HG02970 (cell line): Measurements from ENCODE around the gene SEMA5B.

Experiments
- ATAC-seq: cut with Tn5 transposase; IDR thresholded peaks from one replicate; pipeline ENCODE4 v1.9.1; 2021; ENCODE audit warnings: mild to moderate bottlenecking, moderate library complexity, moderate number of reproducible peaks; ENCODE audit not compliant: unreplicated experiment, low FRiP score

SEMA5B gene

DNA sequence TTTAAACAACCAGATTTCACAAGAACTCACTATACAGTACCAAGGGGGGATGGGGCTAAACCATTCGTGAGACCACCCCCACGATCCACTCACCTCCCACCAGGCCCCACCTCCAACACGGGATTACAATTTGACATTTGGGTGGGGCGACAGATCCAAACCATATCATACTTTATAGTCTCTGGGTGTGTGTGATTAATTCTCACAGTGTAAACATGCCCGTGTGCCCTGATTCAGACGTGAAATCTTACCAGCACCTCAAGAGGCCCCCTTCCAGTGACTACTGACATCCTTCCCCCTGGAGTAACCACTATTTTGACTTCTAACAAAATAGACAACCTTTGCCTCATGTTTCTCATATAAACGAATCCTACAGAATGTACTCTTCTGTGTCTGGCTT, 34.3 kb upstream of the SEMA5B start:
- ATAC-seq = no peak

DNA sequence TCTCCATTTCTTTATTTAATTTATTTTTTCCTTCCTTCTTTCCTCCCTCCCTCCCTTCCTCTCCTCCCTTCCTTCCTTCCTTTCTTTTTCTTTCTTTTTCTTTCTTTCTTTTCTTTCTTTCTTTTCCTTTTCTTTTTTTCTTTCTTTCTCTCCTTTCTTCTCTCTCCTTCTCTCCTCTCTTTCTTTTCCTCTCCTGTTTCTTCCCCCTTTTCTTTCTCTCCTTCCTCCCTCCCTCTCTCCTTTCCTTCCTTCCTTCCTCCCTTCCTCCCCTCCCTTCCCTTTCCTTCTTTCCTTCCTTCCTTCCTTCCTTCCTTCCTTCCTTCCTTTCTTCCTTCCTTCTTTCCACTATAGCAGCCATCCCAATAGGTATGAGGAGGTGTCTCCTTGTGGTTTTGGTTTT, 32.5 kb upstream of the SEMA5B start:
- ATAC-seq = no peak

DNA sequence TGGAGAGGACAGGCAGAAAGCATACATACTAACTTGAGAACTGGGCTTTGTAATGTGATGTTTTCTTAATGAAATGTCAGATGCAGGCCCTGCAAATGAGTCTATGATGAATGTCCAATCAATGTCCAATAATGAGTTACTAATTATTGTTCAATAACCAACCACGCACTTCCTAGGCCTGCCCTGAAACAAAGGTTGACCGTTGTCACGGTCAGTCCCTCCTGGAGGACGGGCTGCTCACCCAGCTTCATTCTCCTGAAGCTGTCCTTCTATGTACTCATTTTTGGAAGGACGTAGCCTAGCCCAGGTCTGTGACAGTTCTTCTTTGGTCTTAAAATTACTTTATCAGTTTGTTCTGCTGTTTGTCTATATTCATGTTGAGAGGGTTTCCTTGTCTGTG, 30.9 kb upstream of the SEMA5B start:
- ATAC-seq = no peak

DNA sequence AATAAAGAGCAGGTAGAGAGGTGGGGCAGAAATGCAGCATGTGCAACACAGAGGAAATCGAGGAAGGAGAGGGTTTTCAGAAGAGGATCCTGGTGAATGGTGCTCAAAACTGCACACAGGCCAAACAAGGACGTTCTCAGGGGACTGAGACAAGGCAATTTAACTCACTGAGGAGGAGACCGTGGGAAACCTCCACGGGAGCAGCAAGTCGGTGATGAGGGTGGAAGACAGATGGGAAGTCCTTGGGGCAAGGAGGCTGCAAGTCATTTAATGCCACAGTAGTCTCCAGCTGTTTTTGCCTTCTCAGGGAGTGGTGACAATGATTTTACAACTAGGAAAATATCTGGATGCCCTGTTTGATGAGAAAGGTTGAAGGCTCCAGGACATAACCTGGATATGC, 27.8 kb upstream of the SEMA5B start:
- no peak for ATAC-seq

DNA sequence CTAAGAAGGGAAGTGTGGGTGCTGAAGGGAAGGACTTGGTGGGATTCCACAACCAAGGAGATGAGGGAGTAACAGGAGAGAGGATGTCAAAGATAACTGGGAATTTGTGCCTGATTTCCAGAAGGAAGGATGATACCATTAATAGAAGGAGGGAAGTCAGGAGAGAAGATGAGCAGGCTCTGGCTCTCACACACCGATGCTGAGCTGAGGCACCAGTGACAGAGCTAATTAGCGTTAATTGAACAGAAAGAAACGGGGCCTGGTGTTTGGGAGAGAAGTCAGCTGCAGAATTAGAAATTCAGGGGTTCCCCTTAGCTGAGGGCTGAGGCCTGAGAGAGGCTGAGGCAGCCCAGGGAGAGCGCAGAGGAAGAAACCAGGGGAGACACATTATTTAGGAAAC, 27.4 kb upstream of the SEMA5B start:
- ATAC-seq = no peak

DNA sequence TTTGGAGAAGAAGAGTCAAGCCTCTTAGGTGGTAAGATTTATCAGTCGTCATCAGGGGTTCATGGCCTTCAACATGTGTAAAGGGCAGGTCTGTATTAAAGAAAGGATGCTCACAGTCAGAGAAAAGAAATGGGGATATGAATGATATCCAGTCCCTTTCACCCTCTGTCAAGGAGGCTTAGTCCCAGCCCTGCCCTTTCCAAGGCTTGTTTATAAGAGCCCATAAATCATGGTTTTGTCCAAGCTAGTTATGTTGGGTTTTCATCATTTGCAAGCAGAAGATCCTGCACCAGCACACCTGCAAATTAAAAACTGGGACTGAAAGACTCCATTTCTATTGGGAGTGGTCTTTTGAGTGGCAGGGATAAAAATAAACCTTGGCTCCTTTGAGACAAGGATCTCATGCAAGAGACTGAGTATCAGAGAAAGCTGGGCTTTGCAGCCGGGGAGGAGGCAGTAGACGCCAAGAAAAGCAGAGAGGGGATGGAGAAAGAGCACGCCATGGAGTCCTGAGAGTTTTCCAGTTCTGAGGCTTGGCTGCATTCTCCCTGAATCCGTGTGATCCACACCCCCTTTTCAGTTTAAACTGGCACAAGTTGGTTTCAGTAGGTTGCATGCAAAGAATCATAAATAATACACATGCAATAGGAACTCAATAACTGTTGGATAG, 26.7 kb upstream of the SEMA5B start:
- no peak for ATAC-seq

DNA sequence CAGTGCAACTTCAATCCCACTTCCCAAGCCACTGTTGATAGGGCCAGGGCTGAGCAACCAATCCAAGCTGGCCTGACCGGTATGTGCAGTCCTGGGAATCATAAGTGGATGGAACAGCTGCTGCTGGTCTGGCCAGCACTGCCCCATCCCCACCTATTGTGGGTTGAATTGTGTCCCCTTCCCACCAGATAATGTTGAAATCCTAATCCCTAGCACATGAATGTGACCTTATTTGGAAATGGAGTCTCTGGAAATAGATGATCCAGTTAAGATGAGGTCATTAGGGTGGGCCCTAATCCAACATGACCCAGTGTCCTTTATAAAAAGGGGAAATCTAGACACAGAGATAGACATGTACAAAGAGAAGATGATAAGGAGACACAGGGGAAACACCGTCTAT, 25.5 kb upstream of the SEMA5B start:
- ATAC-seq = no peak

DNA sequence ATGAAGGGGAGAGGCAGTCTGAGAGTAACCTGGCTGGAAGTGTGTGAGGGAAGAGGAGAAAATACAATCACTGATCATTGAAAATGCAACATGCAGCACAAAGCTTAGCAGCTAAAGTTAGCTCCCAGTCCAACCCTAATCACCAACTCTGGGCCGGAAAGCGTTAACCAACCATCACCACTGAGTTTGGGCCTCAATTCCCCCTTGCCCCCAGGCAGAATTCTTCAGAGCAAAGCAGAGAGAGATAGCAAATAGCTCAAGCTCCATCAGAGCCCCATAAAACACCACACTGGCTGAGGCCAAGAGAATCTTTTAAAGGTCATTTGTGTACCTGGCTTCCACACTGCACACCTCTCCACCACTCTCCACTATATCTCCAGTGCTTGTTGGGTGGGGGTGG, 23.1 kb upstream of the SEMA5B start:
- ATAC-seq = no peak

DNA sequence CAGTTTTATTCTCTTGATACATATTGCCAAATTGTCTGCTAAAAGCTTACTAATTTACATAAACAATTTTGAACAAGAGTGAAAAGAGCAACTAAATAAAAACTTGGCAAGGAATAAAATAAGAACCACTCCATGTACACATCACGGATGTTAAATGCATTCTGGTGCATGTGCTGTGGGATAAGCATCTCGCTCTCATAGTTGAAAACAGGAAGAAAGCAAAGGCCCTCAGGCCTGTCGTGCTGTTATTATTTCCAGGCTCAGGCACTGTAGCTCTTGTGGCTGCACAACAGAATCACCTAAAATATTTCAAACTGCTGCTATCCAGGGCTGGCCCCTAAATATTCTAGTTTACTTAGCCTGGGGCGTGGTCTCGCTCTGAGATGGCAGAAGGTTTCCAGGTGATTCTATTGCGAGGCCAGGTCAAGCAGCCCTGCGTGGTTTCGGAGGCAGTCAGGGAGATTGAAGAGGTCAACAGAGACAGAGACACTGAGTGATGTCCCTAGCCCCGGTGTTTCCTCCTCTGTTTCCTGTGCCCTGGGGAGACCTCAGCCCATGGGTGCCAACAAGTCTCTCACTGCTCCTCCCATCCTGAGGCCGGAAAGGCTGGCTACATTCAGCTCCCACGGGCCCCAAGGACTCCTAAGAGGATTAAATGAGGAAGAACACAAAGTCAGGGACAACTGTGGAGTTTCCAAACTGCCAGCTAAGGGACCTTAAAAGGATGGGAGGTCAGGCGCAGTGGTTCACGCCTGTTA, 21.1 kb upstream of the SEMA5B start:
- no peak for ATAC-seq

DNA sequence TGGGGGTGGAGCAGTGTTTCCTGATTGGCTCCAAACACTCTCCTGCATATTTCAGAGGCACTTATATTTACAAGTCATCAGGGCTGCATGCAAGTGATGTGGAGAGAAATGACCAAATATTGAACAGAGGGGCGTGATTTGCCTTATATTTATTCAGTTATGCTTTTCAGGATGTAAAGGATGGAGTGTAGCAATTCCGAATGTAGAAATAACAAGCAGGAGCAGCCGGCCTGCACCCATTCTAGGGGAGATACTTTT, 19.4 kb upstream of the SEMA5B start:
- no peak for ATAC-seq

DNA sequence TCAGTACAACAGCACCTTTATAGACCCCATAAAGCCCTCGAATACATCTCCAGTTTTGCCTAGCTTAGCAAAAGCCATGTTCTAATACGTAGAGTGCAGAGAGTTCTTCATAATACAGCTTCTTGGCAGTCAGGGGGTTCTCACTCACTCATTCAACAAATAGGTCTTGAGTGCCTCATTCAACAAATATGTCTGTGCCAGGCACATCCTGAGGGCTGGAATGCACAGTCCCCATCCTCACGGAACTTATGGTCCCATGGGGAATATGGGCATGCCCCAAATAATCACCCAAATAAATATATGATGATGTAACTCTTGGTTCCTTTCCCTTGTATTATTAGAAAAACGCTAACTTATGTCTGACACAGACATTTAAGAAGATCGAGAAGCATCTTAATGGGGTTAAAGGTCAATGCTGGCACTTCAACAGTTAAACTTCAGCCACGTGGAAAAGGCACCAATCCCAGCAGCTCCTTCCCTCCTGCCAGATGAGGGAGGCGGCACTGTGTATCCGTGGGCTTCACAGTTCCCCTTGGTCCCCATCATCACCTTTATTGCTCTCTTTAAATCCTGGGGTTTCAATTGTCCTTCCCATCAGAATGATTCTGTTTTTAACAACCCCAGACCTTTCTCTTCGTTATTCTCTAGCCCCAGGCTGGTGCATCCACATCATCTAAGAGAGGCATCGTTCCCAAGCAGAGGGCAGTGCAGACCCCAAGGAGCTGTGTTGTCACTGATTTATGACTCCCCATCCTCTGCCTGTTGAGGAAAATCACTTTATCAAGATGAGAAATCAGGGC, 18.9 kb upstream of the SEMA5B start:
- ATAC-seq = no peak

DNA sequence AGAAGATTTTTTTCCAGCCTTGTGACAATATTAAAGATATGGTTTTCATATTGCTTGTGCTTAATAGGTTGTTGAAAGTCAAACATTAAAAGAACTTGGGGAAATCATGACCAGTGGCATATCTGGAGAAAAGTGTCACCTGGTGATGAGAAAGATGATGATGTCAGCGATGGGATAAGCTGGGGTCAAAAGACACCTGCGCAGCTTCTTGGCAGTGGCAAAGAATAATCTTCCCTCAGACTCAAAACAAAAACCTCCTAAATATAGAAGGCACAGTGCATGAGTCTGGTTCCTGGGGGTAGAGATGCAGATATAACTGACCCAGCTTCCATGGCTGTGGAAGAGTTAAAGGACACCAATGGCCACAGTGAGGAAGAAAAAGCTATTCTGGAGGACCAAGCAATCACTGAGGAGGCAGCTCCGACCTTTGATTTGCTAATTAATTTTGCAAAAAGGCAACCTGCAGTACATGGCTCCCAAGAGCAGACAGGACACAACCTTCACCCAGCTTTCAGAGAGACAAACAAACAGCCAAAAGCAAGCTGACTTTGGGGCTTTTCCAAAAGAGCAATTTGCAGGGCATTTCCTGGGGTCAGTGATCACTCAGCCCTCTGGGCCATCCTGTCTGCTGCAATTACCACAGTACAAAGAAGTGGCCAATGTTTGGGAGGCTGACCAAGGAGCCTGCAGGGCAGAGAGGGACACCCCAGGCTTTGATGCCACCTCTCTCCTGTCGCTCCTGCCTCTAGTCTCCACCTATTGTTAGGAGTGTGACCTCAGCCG, 17.6 kb upstream of the SEMA5B start:
- no peak for ATAC-seq

DNA sequence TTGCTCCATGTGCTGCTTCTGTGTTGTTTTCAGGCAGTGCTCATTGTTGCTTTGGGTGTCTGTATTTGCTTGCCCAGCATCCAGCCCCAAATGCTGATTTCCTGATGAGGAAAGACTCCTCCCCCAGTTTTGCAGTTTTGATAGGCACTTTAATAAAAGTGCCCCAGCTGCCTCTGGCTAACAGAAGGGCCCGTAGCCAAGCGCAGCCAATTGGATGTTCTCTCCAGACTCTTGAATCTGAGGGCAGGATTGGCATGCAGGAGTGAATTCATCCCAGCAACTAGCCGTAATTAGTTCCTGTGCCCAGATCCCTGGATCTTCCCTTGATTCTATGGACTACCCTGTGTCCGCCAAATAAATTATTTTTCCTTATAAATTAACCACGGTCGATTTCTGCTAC, 14.8 kb upstream of the SEMA5B start:
- no peak for ATAC-seq

DNA sequence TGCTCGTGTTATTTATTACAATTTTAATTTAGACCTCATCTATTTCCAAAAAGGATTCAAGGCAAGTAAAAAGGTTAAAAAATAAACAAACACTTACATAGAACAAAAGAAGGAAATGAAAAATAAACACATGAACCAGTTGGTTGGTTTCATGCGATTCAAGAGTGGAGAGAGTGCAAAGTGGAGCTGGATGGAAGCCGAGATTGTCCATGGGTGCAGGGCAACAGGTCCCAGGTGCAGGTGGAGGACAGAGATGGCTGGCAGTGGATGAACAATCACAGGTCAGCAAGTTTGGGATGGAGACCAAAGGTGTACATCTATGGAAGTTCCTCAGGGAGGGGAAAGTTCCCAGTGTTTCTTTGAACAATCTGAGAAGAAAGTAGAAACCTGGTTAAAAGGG, 11.6 kb upstream of the SEMA5B start:
- no peak for ATAC-seq

DNA sequence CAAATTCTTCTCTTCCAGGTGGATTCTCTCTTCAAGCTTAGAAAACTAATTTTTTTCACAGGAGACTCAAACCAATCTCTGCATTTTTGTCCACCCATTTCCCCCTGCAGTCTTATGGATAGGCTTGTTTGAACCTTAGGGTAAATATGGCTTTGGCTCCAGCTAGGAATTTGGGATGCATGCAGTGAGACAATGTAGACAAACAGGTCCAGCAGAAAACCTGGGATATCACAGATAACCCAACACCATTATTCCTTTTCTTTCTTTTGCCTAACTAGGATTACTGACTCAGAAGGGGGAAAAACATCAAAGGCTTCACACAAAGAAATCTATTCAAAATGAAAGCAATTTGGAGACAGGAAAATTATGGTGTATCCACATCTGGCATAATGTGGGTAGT, 11.2 kb upstream of the SEMA5B start:
- ATAC-seq = no peak

DNA sequence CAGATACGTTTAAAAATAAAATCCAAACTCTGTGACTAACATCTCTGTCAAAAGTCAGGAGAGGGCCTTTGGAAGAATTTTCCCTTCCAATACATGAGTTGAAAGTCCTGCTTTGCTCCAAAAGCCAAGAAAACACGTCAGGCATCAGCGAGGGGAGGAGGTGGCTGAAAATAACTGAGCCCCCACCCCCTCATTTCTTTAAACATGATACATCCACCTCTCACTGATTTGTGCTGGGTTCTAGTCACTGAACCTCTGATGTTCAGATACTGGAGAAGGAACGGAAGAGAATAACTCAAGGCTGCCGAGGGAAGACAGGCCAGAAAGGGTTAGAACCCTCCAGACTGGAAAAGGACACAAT, 9.4 kb upstream of the SEMA5B start:
- ATAC-seq = no peak

DNA sequence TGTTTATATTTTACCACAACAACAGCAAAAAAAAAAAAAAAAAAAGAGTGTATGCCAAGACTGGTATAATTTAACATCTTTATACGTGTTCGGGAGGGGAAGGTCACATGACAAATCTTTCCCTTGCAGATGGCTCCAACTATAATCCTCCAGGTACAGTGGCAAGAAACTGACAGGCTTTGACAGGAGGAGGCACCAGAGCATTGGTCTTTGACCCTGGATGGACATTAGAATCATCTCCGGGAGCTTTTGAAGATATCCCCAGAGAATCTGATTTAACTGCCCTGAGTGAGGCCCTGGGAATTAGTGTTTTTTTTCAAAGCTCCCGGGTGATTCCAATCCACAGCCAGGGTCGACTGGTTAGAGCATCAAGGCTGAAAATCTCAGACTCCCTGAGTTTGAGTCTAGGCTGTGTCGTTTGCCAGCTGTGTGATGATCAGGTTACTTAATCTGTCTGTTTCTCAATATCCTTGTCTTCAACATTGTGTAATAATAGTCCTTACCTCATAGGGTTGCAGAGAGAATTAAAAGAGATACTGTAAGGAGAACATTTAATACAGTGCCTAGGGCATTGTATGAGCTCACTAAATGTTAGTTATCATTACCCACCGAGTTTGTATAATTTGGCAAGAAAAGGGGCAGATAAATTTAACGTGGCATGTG, 8.9 kb upstream of the SEMA5B start:
- no peak for ATAC-seq

DNA sequence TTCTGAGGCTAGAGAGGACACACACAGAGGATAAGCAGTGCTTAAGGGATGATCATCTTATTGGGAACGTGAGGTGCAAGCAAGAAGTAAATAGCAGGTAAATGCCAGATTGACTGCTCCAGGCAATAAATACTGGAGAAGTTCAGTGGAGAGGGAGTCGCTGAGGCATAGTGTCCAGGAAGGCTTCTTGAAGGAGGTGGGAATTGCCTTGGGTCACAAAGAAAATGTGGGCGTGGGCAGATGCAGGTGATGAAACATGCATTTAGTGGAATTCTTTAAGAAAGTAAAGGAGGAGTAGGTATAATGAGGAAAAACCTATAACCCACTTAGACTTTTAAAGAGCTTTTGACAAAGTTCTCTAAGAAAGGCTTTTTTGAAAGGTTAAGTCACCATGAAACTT, 7.4 kb upstream of the SEMA5B start:
- ATAC-seq = no peak

DNA sequence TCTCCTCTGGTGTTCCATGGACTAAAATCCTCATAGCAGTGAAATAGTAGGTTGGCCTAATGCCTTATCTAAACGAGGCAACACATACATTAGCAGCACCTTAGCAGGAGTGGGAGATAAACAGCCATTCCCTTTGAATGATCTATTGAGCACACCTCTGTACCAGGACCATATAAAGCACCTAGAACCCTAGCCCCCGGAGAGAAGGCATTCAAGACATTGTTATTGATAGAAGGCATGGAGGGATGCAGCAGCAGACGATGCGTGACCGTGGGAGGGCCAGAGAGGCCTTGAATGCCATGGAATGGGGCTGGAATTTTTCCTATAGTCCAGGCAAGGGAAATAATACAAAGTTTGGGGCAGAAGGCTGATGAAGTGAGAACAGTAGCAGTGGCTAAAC, 6.6 kb upstream of the SEMA5B start:
- no peak for ATAC-seq

DNA sequence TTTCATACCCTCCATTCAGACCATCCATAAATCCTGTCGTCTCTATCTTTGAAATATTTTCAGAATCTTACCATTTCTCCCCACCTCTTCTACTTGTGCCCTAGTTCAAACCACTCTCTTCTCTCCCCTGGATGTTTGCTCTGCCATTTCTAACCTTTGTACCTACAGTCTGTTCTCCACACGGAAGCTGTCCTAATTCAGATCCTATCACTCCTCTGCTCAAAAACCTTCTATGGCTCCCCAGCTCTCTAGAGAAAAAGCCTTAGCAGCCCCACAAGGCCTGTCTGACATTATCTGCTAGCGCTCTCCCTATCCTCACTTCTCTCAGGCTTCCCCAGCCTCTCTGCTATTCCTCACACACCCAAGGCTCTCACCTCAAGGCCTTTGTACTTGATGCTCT, 4.5 kb upstream of the SEMA5B start:
- no peak for ATAC-seq

DNA sequence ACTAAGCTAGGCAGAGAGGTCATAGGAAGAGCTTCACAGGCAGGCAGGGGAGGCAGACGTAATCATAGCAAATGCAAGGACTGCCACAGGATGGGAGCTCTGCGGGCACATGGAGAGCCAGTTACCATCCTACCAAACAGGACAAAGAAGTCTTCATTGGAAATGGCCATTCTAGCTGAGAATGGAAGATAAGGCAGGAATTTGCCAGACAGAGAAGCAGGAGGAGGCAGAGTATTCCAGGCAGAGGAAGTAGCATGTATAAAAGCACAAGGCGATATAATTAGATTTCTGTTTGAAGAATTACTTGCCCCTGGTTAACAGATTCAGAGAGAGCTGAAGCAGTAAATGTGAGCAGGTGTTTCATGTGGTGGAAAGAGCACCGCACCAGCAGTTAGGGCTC, 3.5 kb upstream of the SEMA5B start:
- ATAC-seq = no peak
